NCI-H69 (cell line): ENCODE data around the gene RER1.

Experiments
- DNase-seq: peaks from one replicate; lab custom pipeline; 2025; lab: John Stamatoyannopoulos, UW

Gene RER1

DNA sequence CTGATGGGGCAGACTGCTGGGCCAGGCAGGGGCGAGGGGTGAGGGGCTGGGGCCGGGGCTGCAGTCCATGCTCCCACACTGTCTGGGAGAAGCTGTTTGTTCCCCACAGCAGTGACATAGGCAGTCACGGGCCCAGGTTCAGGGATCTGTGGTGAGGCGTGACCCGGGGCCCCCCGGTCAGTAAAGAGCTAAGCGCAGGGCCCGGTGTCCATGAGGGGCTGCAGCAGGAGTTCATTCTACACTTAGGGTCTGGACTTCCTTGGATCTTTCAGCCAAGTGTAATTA lies 16.3 kb downstream of the RER1 start:
- DNase-seq, result no peak

DNA sequence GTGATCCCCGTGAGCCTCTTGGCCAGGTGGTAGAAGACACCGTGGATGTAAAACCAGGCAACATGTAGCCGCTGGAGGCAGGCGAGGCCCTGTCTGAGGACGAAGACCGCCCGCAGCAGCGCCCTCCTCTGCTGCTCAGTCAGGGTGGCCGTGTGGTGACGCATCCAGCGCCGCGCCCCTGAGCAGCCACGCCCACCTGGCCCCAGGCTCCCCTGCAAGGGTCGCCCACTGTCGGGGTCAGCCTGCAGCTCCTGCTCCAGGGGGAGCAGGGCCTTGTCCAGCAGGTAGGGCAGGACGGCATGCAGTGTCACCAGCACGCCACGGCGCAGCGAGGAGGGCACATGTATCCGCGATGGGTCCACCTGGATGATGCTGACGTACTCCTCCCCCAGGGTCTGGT lies 16.8 kb downstream of the RER1 start:
- no peak for DNase-seq

DNA sequence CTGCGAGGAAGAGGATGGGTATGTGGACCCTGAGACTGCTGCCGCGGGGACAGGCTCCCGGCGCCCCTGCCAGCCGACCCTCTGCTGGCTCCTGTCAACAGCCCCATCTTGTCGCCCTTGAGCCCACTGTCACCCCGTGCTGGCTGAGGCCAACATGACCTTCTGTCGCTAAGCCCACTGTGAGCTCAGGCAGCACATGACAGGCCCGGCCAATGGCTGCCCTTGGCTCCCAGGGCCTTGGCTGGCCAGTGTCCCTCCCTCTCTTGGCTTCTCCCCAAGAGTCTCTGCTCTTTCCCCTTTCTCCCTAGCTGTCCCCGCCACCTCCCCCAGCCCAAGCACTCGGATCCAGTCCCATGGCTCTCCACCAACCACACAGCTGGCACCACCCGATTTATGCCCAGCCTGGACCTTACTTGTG lies 17.2 kb downstream of the RER1 start:
- no peak for DNase-seq

DNA sequence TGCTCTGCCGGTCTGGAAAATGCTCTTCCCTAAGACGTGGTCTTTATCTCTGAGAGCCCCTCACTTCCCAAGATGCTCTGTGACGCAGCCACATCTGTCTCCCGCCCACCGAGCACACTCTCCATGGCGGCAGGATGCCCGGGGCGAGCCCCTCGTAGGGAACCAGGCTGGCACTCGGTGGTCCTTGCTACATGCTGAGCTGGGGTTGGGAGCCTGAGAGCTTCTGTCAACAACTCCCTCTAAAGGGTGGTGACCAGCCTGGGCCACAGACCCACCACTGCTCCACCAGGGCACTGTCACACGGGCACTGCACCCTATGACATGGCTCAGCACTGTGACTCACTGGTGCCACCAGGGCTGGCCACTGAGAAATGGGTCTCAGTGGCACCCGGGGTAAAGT lies 18.1 kb downstream of the RER1 start:
- no peak for DNase-seq

DNA sequence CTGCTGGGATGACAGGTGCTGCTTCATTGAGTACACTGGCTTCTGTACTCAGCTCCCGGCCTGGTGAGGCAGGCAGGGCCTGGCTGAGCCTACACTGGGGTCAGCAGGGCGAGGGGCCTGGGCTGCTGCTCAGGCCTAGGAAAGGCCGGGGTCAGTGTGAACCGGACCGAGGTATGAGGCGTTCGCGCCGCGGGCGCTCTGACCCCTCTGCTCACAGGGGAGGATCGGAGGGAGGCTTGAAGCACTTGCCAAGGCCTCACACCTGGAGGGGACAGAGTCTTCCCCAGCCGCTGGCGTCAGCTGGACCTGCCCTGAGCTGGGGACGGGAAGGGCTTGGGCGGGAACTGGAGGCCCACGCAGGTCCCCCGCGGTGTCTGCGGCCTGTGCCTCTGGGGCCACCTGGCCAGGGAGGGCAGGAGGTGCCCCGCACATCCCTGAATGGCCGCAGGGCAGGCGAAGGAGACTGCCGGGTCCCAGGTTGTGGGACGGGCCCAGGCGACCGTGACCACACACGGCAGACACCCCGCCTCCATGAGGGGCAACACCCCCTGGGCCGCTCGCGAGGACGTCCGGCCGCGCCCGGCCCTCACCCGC lies 20.3 kb downstream of the RER1 start:
- DNase-seq, result no peak

DNA sequence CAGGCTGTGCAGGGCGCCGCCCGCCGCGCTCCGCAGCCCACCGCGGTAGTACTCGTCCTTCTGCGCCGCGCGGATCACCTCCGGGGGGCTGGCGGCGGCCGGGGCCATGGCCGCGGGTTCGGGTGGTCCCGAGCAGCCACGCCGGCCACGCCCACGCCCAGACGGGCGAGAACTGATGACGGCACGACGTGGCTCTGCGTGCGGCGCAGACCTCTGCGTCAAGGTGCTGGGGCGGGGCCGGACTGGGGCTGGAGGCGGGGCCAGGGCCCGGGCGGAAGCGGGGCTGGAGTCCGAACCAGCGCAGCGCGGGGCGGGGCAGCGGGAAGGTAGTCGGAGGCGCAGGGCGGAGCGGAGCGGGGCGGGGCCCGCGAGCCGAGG lies 20.7 kb downstream of the RER1 start, which contains the start of gene PEX10:
Gene PEX10, minus strand, starts transcription at position 170 of the 378 bp plus-strand sequence. Its CDS starts 62 bp downstream, at position 108.
- DNase-seq, result peak; percentile 94

DNA sequence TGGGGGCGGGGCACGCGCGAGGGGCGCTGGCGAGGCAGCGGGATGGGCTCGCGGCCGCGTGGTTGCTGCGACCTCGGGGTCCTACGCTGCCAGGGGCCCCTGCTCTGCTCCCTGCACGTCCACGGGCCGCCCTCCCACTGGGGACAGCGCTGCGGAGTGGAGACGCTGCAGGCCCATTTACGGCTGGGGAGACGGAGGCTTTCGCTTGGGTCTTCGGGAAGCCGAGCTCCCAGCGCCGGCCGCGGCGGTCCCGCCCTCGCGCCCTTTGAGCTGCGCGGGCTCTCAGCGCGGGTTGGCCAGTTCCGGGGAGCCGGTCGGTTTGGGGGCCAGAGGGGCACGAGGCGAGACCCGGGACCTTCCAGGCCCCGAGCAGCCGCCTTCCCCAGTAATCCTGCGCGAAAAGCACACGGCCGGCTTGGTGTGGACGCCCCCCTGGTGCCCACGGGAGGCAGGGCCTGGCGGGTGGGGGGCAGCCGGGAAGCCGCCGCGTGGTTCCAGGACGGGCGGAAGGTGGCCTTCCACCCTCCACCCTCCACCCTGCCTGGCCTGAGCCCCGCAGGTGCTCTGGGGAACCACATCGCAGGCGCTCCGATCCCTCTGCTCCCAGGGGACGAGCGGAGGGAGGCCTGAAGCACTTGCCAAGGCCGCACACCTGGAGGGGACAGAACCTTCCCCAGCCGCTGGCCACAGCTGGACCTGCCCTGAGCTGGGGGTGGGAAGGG lies 21.3 kb downstream of the RER1 start:
- DNase-seq, result peak; percentile 76

DNA sequence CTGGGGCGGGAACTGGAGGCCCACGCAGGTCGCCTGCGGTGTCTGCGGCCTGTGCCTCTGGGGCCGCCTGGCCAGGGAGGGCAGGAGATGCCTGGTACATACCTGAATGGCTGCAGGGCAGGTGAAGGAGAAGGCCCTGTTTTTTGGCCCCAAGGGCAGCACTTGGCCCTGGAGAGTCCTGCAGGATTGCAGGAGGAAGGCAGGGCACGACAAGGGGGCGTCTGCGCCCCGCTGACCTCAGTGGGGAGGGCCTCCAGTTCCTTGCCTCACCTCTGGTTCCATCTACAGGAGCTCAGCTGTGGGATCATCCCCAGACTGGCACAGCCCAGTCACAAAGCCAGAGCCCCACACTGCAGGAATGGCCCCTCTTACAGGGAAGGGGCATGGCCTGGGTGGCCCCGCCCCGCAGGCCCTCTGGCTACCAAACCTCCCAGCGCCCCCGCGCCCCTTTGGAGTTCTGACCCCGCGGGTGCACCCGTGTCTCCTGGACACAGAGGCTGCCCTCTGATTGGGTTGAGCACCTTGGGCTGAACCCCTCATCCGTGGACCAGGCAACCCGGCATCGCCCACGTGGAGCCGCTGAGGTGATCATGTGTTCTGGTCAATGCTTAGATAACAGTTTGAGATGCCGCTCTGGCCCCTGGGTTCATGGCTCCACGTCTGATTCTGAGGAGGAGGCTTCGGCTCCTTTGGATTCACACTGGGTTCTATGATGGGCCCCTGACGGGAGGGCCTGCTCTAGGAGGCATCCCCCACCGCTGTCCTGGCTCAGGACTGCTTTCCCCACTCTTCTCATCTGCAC lies 22.1 kb downstream of the RER1 start:
- DNase-seq, result no peak

DNA sequence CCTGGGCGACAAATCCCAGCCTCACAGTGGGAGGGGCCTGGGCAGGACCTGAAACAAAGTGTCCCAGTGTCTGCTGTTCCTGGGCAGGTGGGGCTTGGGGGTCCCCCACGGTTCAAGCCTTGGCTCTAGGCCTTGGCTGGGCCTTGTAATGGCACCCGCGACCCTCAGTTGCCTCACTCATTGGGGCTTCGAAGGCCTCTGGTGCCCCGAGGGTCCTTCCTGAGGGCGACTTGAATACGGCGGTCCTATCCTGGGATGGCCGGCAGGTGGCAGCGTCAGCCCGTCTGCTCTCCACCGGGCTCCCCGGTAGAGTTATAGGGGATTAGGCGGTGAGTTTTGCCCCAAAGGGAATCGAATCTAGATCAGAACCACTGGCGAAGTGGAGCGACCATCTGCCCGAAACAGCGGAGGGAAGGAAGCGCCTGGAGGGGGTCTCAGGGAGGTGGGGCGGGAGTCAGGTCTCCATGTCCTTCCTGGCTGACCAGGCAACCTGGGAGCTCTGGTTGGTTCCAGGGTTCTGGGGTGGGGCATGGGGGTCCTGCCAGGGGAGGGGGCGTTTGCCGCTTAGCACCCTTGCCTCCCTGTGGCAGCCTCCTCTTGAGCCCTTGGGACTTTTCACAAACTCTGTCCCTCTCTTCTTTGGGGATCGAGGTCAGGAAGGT lies 22.8 kb downstream of the RER1 start:
- DNase-seq, result peak; percentile 64

DNA sequence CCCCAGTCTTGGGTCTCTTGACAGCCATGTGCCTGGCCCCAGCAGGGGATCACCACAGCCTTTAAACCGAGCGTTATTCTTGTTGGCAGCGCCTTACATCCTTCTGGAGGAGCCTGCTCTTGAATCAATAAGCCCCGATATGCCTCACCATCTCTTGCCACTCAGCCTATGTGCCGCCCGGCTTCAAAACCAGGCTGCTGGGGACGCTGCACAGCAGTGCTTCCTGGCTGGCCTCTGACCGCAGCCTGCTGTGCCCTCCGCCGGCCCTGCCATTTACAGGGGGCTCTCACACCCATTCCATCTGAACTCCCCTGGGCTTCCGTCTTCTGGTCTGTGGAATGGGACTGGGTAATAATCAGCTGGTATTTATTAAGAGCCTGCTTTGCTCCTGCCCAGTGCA lies 23.7 kb downstream of the RER1 start:
- DNase-seq, result peak; percentile 3

DNA sequence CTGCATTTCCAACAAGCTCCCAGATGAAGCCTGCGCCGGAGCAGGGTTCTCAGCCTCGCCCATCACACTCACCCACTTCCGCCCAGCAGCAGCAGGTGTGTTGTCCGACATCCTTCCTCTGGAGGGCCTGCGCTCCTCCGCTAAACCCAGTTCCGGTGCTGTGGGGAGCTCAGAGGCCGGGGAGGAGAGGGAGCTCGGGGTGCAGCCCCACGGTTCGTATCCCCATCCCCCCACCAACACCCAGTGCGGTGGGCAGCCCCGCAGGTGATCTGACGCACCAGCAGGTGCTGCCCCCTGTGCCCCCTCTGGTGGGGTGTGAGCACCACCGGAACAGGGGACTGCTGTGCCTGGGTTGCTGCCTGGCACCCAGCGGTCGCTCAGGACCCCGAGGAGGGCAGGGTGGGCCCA lies 24.2 kb downstream of the RER1 start:
- peak; percentile 15 for DNase-seq

DNA sequence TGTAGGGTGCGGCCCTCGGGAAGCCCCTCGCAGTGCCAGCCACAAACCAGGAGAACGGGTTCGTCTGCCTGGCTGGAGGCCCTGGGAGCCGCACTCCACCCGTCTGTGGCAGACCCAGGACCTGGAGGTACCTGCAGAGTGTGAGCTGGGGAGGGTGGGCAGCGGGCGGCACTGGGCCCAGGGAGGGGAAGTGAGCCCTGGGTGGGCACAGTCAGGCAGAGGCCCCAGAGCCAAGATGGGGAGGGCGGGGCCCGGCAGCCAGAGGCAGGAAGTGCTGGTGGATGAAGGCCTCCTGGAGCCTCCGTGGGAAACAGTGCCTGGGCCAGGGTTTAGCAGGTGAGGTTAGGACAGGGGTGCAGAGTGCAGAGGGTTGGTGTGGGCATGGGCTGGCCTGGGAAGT lies 24.8 kb downstream of the RER1 start:
- DNase-seq, result peak; percentile 24

DNA sequence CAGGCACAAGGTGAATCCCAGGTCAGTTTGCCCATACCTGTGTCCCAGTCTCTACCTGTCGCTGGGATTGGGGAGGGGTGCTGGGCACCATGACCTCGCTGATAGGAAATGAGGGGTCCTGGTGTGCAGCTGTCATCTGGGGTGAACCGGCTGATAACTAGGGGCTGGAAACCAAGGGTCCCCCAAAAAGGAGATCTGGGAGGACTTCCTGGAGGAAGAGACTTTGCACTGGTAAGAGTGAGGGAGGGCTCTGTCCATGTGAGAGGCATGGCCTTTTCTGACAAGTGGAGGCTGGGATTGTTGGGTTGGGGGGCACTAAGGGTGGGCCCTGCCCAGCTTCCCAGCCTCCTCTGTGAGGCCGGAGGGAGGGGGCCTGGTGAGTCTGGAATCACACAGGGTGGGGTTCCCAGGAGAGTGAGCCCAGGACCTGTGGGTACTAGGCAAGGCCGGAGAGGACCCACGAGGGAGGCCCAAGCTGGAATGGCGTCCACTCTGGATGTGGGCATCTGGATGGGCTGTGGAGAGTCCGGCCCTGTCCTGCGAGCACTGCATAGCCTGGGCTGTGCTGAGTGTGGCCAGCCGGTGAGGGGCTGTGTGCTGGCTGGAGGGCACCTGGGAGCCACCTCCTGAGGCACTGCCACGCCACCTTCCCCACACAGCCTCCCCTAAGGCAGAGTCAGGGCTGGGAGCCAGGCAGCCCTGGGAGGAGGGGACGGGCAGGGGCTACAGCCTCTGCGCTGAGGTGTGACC lies 25.6 kb downstream of the RER1 start:
- DNase-seq, result no peak

DNA sequence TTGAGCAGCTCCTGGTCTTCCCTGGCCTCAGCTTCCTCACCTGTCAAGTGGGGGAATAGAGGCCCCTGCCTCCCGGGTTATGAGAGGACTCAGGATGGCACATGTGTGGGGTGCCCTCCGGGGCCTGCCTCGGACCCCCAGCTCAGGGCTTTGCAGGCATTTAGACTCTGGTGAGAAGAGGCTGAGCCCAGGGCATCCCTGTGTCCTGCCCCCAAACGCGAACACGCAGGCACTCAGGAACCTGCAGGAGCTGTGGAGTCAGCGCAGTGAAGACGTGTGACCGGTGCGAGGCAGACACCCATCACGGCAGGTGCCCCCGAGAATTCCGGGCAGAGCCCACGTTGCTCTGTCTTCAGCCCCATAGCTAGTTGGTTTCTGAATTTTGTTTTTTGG lies 26.2 kb downstream of the RER1 start:
- DNase-seq, result no peak

DNA sequence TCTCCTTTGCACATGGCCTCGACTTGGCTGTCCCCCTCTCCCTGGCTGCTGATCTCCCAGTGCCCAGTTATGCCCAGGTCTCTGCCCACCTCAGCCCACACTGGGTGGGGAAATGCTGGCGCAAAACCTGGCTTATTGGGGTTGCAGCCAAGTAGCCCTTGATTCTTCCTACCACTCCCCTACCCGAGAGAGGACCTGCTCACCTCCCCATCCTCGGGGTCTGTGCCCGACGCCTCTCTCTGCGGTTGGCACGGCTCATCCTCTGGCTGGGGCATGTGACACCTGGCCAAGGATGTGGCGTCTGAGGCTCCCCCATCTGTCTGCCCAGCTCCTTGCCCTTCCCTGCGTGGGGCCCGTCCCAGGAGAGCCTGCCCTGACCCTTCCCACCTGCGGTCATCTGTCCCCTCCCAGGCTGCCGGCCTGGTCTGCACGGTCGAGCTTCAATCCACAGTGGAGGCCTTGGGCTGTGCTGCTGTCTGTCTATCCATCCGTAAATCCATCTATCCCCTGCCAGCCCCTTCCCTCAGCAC lies 27.2 kb downstream of the RER1 start:
- DNase-seq, result no peak

DNA sequence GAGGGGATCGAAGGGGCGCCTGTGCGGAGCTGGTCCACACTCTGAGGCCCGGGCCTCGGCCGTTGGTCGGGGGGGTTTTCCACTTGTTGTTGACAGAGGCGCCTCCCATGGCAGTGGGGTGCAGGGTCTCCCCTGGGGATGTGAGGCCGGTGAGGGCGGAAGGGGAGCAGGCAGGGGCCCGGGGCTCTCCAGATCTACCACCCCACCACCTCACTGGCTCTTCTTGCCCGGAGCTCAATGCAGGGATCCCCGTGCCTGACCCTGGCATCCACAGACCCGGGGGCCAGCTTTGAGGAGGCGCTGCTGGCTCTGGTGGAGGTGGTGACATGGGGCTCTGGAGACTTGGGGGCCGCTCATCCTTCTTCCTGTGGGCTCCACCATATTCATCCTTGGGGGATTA lies 27.8 kb downstream of the RER1 start:
- no peak for DNase-seq

DNA sequence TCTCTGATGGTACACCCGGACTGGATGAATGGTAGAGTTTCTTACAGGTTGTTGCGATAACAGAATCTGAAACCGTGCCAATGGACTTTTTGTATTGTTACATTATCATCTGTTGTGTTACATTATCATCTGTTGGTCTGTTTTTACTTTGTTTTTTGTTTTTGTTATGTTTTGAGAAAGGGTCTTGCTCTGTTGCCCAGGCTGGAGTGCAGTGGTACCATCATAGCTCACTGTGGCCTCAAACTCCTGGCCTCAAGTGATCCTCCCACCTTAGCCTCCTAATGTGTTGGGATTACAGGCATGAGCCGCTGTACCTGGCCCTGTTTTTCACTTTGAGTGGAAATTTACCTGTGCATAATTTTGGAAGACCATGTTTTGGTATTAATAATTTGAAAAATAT lies 30.9 kb downstream of the RER1 start:
- no peak for DNase-seq

DNA sequence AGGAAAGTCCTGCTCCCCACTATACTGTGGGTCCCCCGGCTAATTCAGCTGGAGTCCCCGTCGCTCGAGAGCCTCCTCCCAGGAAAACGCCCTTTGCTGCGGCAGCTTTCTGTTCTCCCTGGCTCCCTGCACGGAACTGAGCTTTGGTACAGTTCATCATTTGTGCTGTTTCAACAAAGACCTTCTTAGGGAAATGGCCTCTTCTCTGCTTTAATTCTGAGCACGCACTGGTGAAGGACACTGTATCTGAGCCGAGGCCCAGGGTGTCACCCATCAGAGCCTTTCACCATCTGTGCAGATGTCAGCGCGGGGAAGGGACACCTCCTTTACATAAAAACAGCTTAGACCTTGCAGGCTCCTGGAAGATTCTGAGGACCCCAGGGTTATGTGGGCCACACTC lies 34.3 kb downstream of the RER1 start:
- no peak for DNase-seq

DNA sequence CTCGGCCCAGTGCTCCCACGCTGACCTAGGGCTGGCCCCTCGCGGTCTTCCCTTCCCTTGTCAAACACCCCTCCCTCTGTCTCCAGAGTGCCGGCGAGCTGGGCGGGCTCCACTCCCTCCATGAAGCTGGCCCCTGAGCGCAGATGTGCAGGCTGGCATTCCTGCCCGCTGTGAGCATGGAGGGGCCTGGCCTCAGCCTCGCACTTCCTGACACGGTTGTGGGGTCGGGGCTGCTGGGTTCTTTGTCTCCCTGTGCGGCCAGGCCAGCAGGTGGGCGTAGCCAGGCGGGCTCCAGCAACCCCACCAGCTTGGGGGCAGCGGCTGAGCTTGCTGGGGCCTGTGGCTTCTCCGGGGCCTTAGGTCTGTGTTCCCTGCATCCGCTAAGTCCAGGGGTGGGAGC lies 34.9 kb downstream of the RER1 start:
- DNase-seq, result no peak

DNA sequence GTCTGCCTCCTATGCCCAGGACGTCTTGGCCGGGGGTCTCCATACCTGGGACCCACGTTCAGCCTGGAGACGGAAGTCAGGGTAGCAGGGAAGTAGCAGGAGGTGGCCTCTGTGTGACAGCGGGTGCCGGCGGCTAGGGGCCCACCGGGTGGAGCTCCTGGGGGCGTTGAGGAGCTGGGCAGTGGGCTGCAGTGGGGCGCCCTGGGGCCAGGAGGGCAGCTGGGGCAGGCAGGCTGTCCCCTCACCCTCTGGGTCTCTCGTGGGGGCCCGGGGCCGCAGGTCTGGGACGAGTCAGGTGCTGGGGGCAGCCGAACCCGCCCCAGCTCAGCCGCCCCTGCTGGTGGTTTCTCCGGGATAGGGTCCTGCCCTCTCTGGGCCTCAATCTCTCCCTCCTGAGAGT lies 35.4 kb downstream of the RER1 start:
- DNase-seq, result no peak

DNA sequence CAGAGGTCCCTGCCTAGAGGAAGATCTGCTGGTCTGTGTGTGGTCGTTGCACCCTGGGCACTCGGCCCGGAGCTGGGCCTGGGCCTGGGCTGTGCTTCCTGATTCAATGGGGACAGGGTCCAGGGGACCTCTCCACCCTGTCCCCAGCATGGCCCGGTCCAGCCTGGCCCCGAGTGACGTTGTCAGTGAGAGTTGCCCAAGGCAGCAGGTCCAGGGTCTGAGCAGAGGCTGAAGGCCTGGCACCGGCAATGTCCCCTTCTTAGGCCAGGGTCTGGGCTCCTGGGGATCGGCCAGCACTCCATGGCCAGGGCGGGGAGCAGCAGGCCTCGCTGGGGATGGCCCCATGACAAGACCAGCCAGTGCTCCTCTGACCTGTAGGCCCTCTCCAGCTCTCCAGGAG lies 36.3 kb downstream of the RER1 start:
- no peak for DNase-seq

DNA sequence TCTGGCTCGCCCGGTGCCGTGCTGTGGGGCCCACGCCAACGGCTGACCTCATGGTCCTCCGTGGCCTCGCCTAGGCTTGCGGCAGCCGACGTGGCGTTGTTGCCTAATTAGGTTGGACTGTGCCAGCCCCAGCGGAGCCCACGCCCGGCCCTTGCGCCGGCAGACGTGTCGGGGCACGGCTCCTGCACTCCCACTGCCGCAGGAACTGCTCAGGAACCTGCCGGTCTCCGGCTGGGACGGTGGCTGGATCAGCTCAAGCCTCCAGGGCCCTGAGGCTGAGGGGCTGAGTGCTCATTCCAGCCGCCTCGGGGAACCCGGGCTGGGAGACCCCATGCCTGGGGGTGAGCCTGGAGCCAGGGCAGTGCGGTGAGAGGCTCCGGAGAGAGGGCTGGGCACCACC lies 36.8 kb downstream of the RER1 start:
- DNase-seq, result no peak
